Neural progenitor cell (in vitro differentiated cells): ENCODE results near the gene CCR6. TPM values are rescaled to one million over a fixed set of nuclear protein-coding genes. Genes with fewer than 3 reads are reported as not detected.

ENCODE experiments used
- DNase-seq: peaks from one replicate; pipeline ENCODE4 v3.0.0-alpha.2; 2016; ENCODE audit warnings: low spot score
- H2AFZ ChIP-seq: fragments of 200-600 bp; sonication (generic); replicated peaks from 2 replicates; pipeline ENCODE4 v1.6.1; 2016; ENCODE audit warnings: antibody characterized with exemption
- H3F3A ChIP-seq: fragments of 200-600 bp; sonication (generic); 2 replicates; pipeline ENCODE4 v1.6.1; 2016; ENCODE audit warnings: antibody characterized with exemption, low read depth
- H3K27ac ChIP-seq: fragments of 200-600 bp; sonication (generic); 2 replicates; pipeline ENCODE4 v1.5.1; 2016; ENCODE audit warnings: mild to moderate bottlenecking
- H3K27me3 ChIP-seq: fragments of 200-600 bp; sonication (generic); 2 replicates; pipeline ENCODE4 v1.6.1; 2016; ENCODE audit warnings: mild to moderate bottlenecking, moderate library complexity
- H3K36me3 ChIP-seq: fragments of 200-600 bp; sonication (generic); 2 replicates; pipeline ENCODE4 v1.5.1; 2016
- H3K4me1 ChIP-seq: fragments of 200-600 bp; sonication (generic); 2 replicates; pipeline ENCODE4 v1.6.1; 2016; ENCODE audit warnings: mixed run types
- H3K4me2 ChIP-seq: fragments of 200-600 bp; sonication (generic); 2 replicates; pipeline ENCODE4 v1.6.1; 2016
- H3K4me3 ChIP-seq: fragments of 200-600 bp; sonication (generic); 2 replicates; pipeline ENCODE4 v1.5.1; 2016
- H3K79me2 ChIP-seq: fragments of 200-600 bp; sonication (generic); 2 replicates; pipeline ENCODE4 v1.6.1; 2016; ENCODE audit warnings: low read depth
- H3K9ac ChIP-seq: fragments of 200-600 bp; sonication (generic); 2 replicates; pipeline ENCODE4 v1.6.1; 2016
- H3K9me3 ChIP-seq: fragments of 200-600 bp; sonication (generic); 2 replicates; pipeline ENCODE4 v1.5.1; 2016; ENCODE audit warnings: low read depth
- H4K20me1 ChIP-seq: fragments of 200-600 bp; sonication (generic); 2 replicates; pipeline ENCODE4 v1.6.1; 2016; ENCODE audit warnings: low read depth
- H3K27ac Mint-ChIP-seq: 3 replicates; pipeline ENCODE4 v1.8.0; 2021; ENCODE audit warnings: mixed read lengths
- H3K27me3 Mint-ChIP-seq: 2 replicates; pipeline ENCODE4 v1.8.0; 2022; ENCODE audit warnings: low read depth, mild to moderate bottlenecking, inconsistent platforms, moderate library complexity, mixed read lengths; ENCODE audit not compliant: insufficient read depth
- H3K36me3 Mint-ChIP-seq: 3 replicates; pipeline ENCODE4 v1.8.0; 2021; ENCODE audit warnings: mixed read lengths
- H3K4me1 Mint-ChIP-seq: 3 replicates; pipeline ENCODE4 v1.8.0; 2021; ENCODE audit warnings: mixed read lengths
- H3K4me3 Mint-ChIP-seq: 3 replicates; pipeline ENCODE4 v1.8.0; 2021; ENCODE audit warnings: mild to moderate bottlenecking, moderate library complexity, mixed read lengths
- H3K9me3 Mint-ChIP-seq: 3 replicates; pipeline ENCODE4 v1.8.0; 2020; ENCODE audit warnings: mixed read lengths
- EZH2 ChIP-seq: fragments of 200-600 bp; sonication (generic); IDR thresholded peaks from 2 replicates; pipeline ENCODE4 v1.6.1; 2017; ENCODE audit warnings: antibody characterized with exemption, mild to moderate bottlenecking, moderate library complexity
- EZH2phosphoT487 ChIP-seq: fragments of 200-600 bp; sonication (generic); IDR thresholded peaks from 2 replicates; pipeline ENCODE4 v1.6.1; 2017; ENCODE audit warnings: antibody characterized with exemption
- total RNA-seq: library from RNA; depleted of rRNA; stranded (reverse); fragments of >200 nt; gene quantifications from 2 replicates; pipeline ENCODE4 v1.2.3, GENCODE V29; 2015; ENCODE audit warnings: low replicate concordance
- TF ChIP-seq, protein P1 (sequence below): fragments of 200-600 bp; sonication (generic); IDR thresholded peaks from 2 replicates; pipeline ENCODE4 v1.5.1; 2017; ENCODE audit warnings: antibody characterized with exemption, mild to moderate bottlenecking

Gene CCR6
- total RNA-seq, 1 donor from 2014 or later = not detected

DNA sequence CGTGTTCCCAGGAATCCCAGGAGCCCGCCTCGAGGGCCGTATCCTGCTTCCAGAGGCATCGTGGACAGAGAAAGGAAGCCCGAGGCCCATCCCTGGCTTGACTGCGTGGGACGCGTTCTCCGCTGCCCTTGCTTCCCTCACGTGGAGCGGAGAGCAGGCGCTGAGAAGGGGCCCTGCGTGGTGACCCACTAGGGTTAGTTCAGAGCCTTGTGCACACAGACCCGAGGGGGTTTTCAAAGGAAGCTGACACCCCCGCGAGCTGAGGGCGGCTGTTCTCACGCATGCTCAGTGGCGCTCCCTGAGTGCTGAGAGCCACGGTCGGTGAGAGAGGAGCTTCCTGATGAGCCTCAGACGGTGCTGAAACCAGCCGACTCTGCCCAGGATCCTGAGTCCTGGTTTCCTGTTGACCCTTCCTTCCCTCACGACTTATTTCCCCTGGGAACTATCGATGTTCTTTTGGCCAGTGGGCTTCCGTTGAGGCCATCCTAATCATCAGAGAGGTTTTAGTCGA is 28.9 kb upstream of the CCR6 start:
- peaks cover 17% of the 10 kb centered on the region for H3K4me1 Mint-ChIP-seq
- Histone ChIP-seq H3K27me3 (no peaks in the 10 kb centered on the region), H3K4me1 (peaks cover 18% of the 10 kb centered on the region), H3K27ac (no peak overlapping the region), H3K36me3 (no peaks in the 10 kb centered on the region), H3K79me2 (no peaks in the 10 kb centered on the region), H2AFZ (no peak overlapping the region), H3K4me3 (no peak overlapping the region), H3F3A (peaks cover 13% of the 10 kb centered on the region), H3K4me2 (peak overlapping the region; percentile 58), H4K20me1 (no peaks in the 10 kb centered on the region), H3K9ac (no peak overlapping the region), H3K9me3 (no peaks in the 10 kb centered on the region)
- TF ChIP-seq, protein P1, sequence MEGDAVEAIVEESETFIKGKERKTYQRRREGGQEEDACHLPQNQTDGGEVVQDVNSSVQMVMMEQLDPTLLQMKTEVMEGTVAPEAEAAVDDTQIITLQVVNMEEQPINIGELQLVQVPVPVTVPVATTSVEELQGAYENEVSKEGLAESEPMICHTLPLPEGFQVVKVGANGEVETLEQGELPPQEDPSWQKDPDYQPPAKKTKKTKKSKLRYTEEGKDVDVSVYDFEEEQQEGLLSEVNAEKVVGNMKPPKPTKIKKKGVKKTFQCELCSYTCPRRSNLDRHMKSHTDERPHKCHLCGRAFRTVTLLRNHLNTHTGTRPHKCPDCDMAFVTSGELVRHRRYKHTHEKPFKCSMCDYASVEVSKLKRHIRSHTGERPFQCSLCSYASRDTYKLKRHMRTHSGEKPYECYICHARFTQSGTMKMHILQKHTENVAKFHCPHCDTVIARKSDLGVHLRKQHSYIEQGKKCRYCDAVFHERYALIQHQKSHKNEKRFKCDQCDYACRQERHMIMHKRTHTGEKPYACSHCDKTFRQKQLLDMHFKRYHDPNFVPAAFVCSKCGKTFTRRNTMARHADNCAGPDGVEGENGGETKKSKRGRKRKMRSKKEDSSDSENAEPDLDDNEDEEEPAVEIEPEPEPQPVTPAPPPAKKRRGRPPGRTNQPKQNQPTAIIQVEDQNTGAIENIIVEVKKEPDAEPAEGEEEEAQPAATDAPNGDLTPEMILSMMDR = no peak
- TF ChIP-seq EZH2 = no peak
- TF ChIP-seq EZH2phosphoT487 = no peak
- peak overlapping the region; percentile 65 for H3K27ac Mint-ChIP-seq
- DNase-seq = no peak
- H3K4me3 Mint-ChIP-seq = no peak overlapping the region
- H3K36me3 Mint-ChIP-seq = peaks cover 5% of the 10 kb centered on the region
- H3K27me3 Mint-ChIP-seq = peaks cover 4% of the 10 kb centered on the region
- peaks cover 9% of the 10 kb centered on the region for H3K9me3 Mint-ChIP-seq

DNA sequence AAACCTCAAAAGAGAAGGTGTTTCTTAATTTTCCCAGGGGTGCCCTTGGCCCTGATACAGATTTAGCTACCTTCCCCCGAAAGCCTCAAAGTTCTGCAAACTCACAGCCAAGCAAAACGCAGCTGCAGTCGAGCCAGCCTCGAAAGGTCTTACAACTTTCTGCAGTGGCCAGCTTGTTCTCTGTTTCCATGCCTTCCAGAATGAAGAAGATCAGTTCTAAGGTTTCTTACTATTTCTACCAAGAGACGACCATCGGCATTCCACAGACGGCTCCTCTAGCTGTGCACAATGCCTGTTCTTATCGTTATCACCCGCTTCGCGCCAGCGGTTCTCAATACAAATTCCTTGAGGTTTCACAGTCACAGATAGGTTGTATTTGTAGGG is 28.5 kb upstream of the CCR6 start:
- H3K4me3 ChIP-seq = no peak overlapping the region
- Mint-ChIP-seq H3K9me3 (peaks cover 9% of the 10 kb centered on the region), H3K4me3 (no peak overlapping the region), H3K4me1 (peaks cover 18% of the 10 kb centered on the region), H3K27me3 (peaks cover 4% of the 10 kb centered on the region), H3K27ac (peak overlapping the region; percentile 65), H3K36me3 (peaks cover 5% of the 10 kb centered on the region)
- peak overlapping the region; percentile 58 for H3K4me2 ChIP-seq
- H3K36me3 ChIP-seq = no peaks in the 10 kb centered on the region
- H3K4me1 ChIP-seq = peaks cover 23% of the 10 kb centered on the region
- no peaks in the 10 kb centered on the region for H3K27me3 ChIP-seq
- H3K79me2 ChIP-seq = no peaks in the 10 kb centered on the region
- H3F3A ChIP-seq = peaks cover 13% of the 10 kb centered on the region
- H2AFZ ChIP-seq = no peak overlapping the region
- no peak for TF ChIP-seq EZH2
- H3K9ac ChIP-seq = no peak overlapping the region
- peak; percentile 63 for DNase-seq
- no peaks in the 10 kb centered on the region for H3K9me3 ChIP-seq
- H3K27ac ChIP-seq = peak overlapping the region; percentile 72
- no peaks in the 10 kb centered on the region for H4K20me1 ChIP-seq

DNA sequence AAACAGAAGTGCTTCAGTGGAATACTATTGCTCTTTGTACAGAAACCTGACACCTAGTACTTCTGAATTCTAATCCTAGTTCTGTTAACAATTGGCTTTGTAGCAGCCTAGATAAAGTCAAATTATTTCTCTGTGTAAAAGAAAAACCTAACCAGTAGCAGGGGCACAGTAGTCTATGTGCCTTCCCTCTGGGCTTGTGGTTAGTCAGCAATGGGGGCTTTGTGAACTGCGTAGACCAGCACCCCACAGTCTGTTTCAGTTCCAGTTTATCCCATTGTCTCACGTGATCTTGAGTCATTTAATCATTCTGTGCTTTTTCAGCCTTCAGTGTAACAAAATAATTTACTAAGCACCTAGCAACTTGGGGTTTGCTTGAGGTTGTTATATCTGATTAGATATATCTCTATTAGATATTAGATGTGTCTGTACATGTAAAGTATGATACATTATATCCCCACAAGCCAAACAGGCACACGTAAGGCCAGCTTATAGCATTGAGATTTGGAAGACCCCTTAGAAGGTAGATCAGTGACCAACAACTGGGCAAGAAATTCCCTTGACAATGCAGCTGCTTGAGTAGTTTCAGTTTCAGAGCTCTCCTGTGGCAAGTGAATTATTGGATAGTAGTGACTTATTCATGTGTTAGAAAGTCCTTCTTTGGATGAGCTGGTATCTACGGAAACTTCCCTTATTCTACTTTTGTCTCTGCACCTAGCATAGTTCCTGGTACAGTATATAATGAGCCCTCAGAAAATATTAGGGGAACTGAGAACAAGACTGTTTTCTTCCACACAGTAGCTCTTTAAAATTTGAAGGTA is 27.9 kb upstream of the CCR6 start:
- no peak overlapping the region for H3K4me3 Mint-ChIP-seq
- Histone ChIP-seq H3K4me3 (no peak overlapping the region), H3K4me1 (peaks cover 24% of the 10 kb centered on the region), H3F3A (peaks cover 13% of the 10 kb centered on the region), H4K20me1 (no peaks in the 10 kb centered on the region), H3K4me2 (peak overlapping the region; percentile 58), H3K27me3 (no peaks in the 10 kb centered on the region), H3K36me3 (no peaks in the 10 kb centered on the region), H3K9ac (no peak overlapping the region), H3K79me2 (no peaks in the 10 kb centered on the region), H3K9me3 (no peaks in the 10 kb centered on the region), H3K27ac (peak overlapping the region; percentile 72), H2AFZ (no peak overlapping the region)
- DNase-seq = no peak
- peaks cover 6% of the 10 kb centered on the region for H3K9me3 Mint-ChIP-seq
- TF ChIP-seq, protein P1 = no peak
- TF ChIP-seq EZH2 = no peak
- no peak for TF ChIP-seq EZH2phosphoT487
- peaks cover 18% of the 10 kb centered on the region for H3K4me1 Mint-ChIP-seq
- H3K36me3 Mint-ChIP-seq = peaks cover 5% of the 10 kb centered on the region
- no peak overlapping the region for H3K27ac Mint-ChIP-seq
- H3K27me3 Mint-ChIP-seq = peaks cover 4% of the 10 kb centered on the region

DNA sequence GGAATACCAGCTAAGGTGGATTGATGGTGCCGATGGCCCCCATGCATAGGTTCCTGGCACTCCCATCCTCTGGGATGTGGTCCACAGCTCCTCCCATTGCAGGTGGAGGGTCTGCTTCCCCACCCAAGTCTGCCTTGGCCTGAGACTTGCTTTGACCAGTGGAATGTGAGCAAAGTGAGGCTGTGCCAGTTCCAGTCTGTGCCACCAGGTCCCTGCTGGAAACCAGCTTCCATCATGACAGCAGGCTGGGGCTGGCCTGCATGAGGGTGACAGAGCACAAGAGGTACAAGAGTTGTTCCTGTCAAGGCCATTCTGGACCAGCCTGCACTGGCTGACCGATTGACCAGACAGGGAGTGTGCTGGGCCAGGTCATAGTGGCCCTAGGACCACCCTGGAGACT is 27.0 kb upstream of the CCR6 start:
- Mint-ChIP-seq H3K36me3 (peaks cover 5% of the 10 kb centered on the region), H3K9me3 (peaks cover 6% of the 10 kb centered on the region), H3K4me1 (peaks cover 18% of the 10 kb centered on the region), H3K4me3 (no peak overlapping the region), H3K27ac (no peak overlapping the region), H3K27me3 (peaks cover 6% of the 10 kb centered on the region)
- Histone ChIP-seq H2AFZ (no peak overlapping the region), H3K27ac (no peak overlapping the region), H3K27me3 (no peaks in the 10 kb centered on the region), H4K20me1 (no peaks in the 10 kb centered on the region), H3K4me1 (peaks cover 24% of the 10 kb centered on the region), H3F3A (peaks cover 13% of the 10 kb centered on the region), H3K79me2 (no peaks in the 10 kb centered on the region), H3K4me2 (no peak overlapping the region), H3K4me3 (no peak overlapping the region), H3K36me3 (no peaks in the 10 kb centered on the region), H3K9me3 (no peaks in the 10 kb centered on the region), H3K9ac (no peak overlapping the region)
- TF ChIP-seq, protein P1 = no peak
- TF ChIP-seq EZH2 = no peak
- TF ChIP-seq EZH2phosphoT487 = no peak
- DNase-seq = no peak
